H1 (cell line): Measurements from ENCODE around the gene MGRN1.

Experiments used
- CTCF ChIP-seq, 3 experiments: IDR thresholded peaks; 1 replicate in 2 of 3; 2 replicates in 1 of 3; pipeline versions ENCODE4 v1.5.1 to v1.6.1; 2011; ENCODE audit warnings: low read length in 3 of 3, mild to moderate bottlenecking in 3 of 3, inconsistent platforms in 2 of 3, low read depth in 1 of 3, moderate library complexity in 1 of 3; ENCODE audit not compliant: insufficient read depth in 1 of 3; ENCODE audit errors: control extremely low read depth in 1 of 3
- HDAC2 ChIP-seq, 2 experiments: fragments of 300-600 bp in 1 of 2; sonication (generic) in 1 of 2; IDR thresholded peaks; 2 replicates each; pipeline ENCODE4 v1.6.1; 2011 to 2012; ENCODE audit warnings: low read depth in 2 of 2, low read length in 2 of 2, mild to moderate bottlenecking in 2 of 2, moderate library complexity in 2 of 2, borderline replicate concordance in 1 of 2, inconsistent platforms in 1 of 2
- JUN ChIP-seq: IDR thresholded peaks from 2 replicates; pipeline ENCODE4 v1.6.1; 2011; ENCODE audit warnings: low read depth, mild to moderate bottlenecking, improper control_type of control experiment, low read length
- KDM4A ChIP-seq: IDR thresholded peaks from one replicate; pipeline ENCODE4 v1.7.1; 2012; ENCODE audit warnings: low read depth, mild to moderate bottlenecking, moderate library complexity, low read length, inconsistent platforms; ENCODE audit not compliant: severe bottlenecking
- POLR2A ChIP-seq, 2 experiments: IDR thresholded peaks; 1 replicate in 1 of 2; 2 replicates in 1 of 2; pipeline ENCODE4 v1.6.1; 2011; ENCODE audit warnings: low read depth in 2 of 2, low read length in 2 of 2, mild to moderate bottlenecking in 2 of 2; ENCODE audit errors: control extremely low read depth in 1 of 2
- POLR2AphosphoS5 ChIP-seq: IDR thresholded peaks from 2 replicates; pipeline ENCODE4 v1.6.1; 2011; ENCODE audit warnings: low read depth, low read length
- YY1 ChIP-seq: IDR thresholded peaks from 2 replicates; pipeline ENCODE4 v1.6.1; 2011; ENCODE audit warnings: low read depth, mild to moderate bottlenecking, low read length
- TF ChIP-seq, protein P1 (sequence below): IDR thresholded peaks from 2 replicates; pipeline ENCODE4 v1.6.1; 2011; ENCODE audit warnings: low read depth, mild to moderate bottlenecking, low read length; ENCODE audit not compliant: insufficient read depth

DNA sequence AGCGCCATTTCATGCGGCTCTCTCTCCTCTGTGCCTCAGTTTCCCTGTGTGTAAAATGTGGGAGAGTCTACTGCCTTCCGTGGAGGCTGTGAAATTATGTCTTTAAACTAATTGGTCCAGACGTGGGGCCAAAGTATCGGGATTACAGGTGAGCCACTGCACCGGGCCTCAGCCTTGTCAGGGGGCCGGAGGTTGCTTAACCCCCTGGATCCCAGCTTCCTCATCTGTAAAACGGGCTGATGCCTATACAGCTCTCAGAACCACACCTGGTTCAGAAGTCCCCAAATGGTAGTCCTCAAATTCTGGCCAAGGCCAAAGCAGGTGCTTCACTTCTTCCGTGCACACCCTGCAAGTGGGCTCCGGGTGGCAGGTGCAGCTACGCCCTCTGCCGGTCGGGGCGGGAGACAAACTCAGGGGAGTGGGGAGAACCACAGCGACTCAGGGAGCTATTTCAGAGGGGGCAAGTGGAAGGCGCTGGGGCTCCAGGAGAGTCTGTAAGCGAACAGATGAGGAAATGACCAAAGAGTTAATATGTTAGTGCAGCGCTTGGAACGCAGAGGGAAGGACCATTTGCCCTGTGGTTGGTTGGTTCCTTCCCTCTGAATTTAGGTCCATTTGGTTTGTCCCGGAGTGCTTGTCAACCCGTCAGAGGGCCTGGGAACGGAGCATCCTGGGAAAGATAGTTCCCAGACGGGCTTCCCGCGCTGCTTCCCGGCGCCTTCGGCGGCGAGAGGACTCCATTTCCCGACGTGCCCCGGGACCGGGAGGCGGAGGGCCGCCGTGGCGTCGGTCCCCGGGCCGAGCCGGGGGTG is at the start of gene MGRN1:
- TF ChIP-seq POLR2AphosphoS5 (no peak), JUN (no peak), POLR2A (IDR thresholded peaks at IDR 0.05; ENCODE audit: control extremely low read depth in 1 of 2, low read depth in 2 of 2, low read length in 2 of 2) (no peak; a peak in 1 of 3 replicates), HDAC2 (IDR thresholded peaks at IDR 0.05; ENCODE audit: borderline replicate concordance in 1 of 2, low read depth in 2 of 2, low read length in 2 of 2) (peak; percentile 72 to 86; a peak in 1 of 4 replicates), CTCF (IDR thresholded peaks at IDR 0.05; ENCODE audit: control extremely low read depth in 1 of 3, insufficient read depth in 1 of 3, low read depth in 1 of 3, low read length in 3 of 3) (peak; percentile 89 to 99 (median 98)), KDM4A (no peak), YY1 (no peak)
- TF ChIP-seq, protein P1, sequence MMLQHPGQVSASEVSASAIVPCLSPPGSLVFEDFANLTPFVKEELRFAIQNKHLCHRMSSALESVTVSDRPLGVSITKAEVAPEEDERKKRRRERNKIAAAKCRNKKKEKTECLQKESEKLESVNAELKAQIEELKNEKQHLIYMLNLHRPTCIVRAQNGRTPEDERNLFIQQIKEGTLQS = peak; percentile 2; the same call in 1 of the 2 replicates
